ENCODE results near the gene RAD51B. TPM values are rescaled to one million over a fixed set of nuclear protein-coding genes. Genes with fewer than 3 reads are reported as not detected.

Gene RAD51B
- polyA plus RNA-seq, 3 donors: 3.6 to 11.6 (median 9.4) TPM

DNA sequence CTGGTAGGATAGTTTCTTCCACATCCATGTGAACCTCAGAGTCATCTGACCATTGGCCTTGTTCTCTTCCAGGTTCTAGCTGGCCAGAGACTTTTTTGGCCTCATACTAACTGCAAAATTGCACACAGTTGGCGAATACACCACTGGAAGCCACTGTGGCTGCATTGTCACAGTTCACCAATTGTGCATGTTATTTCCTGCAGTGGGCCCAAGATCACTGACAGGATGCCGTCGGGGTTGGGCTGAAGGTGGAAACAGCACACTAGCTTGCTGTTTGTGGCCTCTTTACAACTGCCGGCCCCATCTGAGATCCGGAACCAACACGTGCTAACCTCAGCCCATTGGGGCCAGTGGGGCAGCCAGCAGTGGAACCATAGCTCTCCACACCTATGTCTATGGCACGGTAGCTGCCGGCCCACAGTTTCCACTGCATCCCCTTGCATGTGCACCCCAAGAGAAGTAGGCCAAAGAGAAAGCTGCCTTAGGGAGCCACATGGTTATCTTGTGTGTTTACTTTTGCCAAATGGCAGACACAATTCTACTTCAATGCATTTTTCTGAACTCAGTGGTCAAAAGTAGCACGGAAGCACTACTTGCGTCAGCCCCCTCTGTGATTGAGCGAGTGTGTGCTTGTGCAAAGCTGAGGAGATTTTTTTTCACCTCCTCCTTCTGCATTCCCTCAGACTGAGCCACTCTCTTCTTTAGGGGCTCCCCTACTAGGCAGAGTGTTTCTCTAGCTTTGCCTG is 464.0 kb downstream of the RAD51B start:
- intact Hi-C loops (cut with micrococcal nuclease): no loop called here

DNA sequence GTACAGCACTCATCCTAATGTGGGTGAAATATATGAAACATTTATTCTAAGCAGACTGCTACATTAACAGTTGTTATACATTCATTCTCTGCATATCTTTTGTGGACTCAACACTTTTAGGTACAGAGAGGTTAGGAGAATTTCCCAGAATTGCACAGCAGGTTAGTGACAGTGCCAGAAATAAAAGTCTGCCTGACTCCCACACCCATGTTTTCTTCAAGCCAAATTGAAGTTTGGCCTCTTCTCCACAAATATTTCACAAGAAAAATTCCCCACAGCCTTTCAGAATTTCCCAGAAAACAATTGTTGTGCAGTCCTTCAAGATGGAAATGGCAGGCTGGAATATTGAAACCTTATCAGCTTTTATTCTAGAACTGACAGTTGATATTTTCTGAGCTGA is 464.8 kb downstream of the RAD51B start:
- no peaks in the 10 kb centered on the region for H4K20me1 ChIP-seq (ENCODE audit: insufficient read depth, low read length)
- H2AFZ ChIP-seq (ENCODE audit: insufficient read depth, low read depth, low read length, poor library complexity, severe bottlenecking): no peak overlapping the region
- peaks cover 0 to 5% (median 0%) of the 10 kb centered on the region in 7 donors for H3K9me3 Mint-ChIP-seq
- H3K4me1 Mint-ChIP-seq: peaks cover 51% of the 10 kb centered on the region
- no peak overlapping the region for H3K4me3 Mint-ChIP-seq
- TF ChIP-seq, protein P1, sequence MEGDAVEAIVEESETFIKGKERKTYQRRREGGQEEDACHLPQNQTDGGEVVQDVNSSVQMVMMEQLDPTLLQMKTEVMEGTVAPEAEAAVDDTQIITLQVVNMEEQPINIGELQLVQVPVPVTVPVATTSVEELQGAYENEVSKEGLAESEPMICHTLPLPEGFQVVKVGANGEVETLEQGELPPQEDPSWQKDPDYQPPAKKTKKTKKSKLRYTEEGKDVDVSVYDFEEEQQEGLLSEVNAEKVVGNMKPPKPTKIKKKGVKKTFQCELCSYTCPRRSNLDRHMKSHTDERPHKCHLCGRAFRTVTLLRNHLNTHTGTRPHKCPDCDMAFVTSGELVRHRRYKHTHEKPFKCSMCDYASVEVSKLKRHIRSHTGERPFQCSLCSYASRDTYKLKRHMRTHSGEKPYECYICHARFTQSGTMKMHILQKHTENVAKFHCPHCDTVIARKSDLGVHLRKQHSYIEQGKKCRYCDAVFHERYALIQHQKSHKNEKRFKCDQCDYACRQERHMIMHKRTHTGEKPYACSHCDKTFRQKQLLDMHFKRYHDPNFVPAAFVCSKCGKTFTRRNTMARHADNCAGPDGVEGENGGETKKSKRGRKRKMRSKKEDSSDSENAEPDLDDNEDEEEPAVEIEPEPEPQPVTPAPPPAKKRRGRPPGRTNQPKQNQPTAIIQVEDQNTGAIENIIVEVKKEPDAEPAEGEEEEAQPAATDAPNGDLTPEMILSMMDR (IDR thresholded peaks at IDR 0.05): no peak
- no peak overlapping the region for H3K27ac ChIP-seq (ENCODE audit: low read depth in 1 of 2, low read length in 2 of 2)
- H3K4me1 ChIP-seq (ENCODE audit: control insufficient read depth in 1 of 2, insufficient read depth in 2 of 2, low read length in 2 of 2): peaks cover 45 to 46% of the 10 kb centered on the region in 2 donors
- H3K27ac Mint-ChIP-seq: peak overlapping the region in 1 of 7 donors; percentile 60
- peaks cover 0 to 3% (median 0%) of the 10 kb centered on the region in 3 donors for H3K27me3 Mint-ChIP-seq (ENCODE audit: low read depth in 3 of 3)
- no peak for DNase-seq
- no peaks in the 10 kb centered on the region for H3K79me2 ChIP-seq (ENCODE audit: insufficient read depth, low read length)
- no peaks in the 10 kb centered on the region for H3K36me3 ChIP-seq (replicated peaks in 1 of 2; ENCODE audit: control insufficient read depth in 1 of 2, insufficient read depth in 2 of 2, low read length in 2 of 2)
- no peak overlapping the region for H3K4me3 ChIP-seq (replicated peaks in 1 of 3; ENCODE audit: low read depth in 2 of 3, low read length in 3 of 3)
- H3K27me3 ChIP-seq (ENCODE audit: control insufficient read depth in 2 of 2, insufficient read depth in 2 of 2, low read length in 2 of 2): no peaks in the 10 kb centered on the region
- H3K9me3 ChIP-seq (replicated peaks in 1 of 2; ENCODE audit: control insufficient read depth in 1 of 2, insufficient read depth in 1 of 2, low read length in 2 of 2): no peaks in the 10 kb centered on the region
- H3K4me2 ChIP-seq (replicated peaks; ENCODE audit: extremely low read depth, low read length, poor library complexity, severe bottlenecking): no peak overlapping the region
- H3K9ac ChIP-seq (ENCODE audit: insufficient read depth, low read length, poor library complexity, severe bottlenecking): no peak overlapping the region
- intact Hi-C loops (cut with micrococcal nuclease): no loop called here
- peaks cover 6 to 7% of the 10 kb centered on the region in 2 donors for H3K36me3 Mint-ChIP-seq

More for the DNA sequence above, 464.0 kb downstream of the RAD51B start:
- no peaks in the 10 kb centered on the region for H3K27me3 ChIP-seq (ENCODE audit: control insufficient read depth in 2 of 2, insufficient read depth in 2 of 2, low read length in 2 of 2)
- H3K36me3 Mint-ChIP-seq: peaks cover 6 to 7% of the 10 kb centered on the region in 2 donors
- no peak overlapping the region for H3K4me2 ChIP-seq (replicated peaks; ENCODE audit: extremely low read depth, low read length, poor library complexity, severe bottlenecking)
- H3K9ac ChIP-seq (ENCODE audit: insufficient read depth, low read length, poor library complexity, severe bottlenecking): no peak overlapping the region
- no peaks in the 10 kb centered on the region for H3K79me2 ChIP-seq (ENCODE audit: insufficient read depth, low read length)
- WGBS (ENCODE audit: insufficient coverage): 11% methylated on average over 6 of the region's 11 CpGs
- TF ChIP-seq, protein P1 (IDR thresholded peaks at IDR 0.05): no peak
- no peaks in the 10 kb centered on the region for H4K20me1 ChIP-seq (ENCODE audit: insufficient read depth, low read length)
- H3K9me3 Mint-ChIP-seq: peaks cover 0 to 5% (median 0%) of the 10 kb centered on the region in 7 donors
- peaks cover 0 to 3% (median 0%) of the 10 kb centered on the region in 3 donors for H3K27me3 Mint-ChIP-seq (ENCODE audit: low read depth in 3 of 3)
- H3K9me3 ChIP-seq (replicated peaks in 1 of 2; ENCODE audit: control insufficient read depth in 1 of 2, insufficient read depth in 1 of 2, low read length in 2 of 2): no peaks in the 10 kb centered on the region
- peak overlapping the region in 1 of 2 donors; percentile 59 for H3K4me3 Mint-ChIP-seq
- H3K27ac ChIP-seq (ENCODE audit: low read depth in 1 of 2, low read length in 2 of 2): no peak overlapping the region
- peak in 1 of 3 donors; percentile 14 for DNase-seq
- peak overlapping the region in 2 of 7 donors; percentile 30 to 60 for H3K27ac Mint-ChIP-seq
- H3K4me1 Mint-ChIP-seq: peaks cover 55% of the 10 kb centered on the region
- peak overlapping the region; percentile 57 for H2AFZ ChIP-seq (ENCODE audit: insufficient read depth, low read depth, low read length, poor library complexity, severe bottlenecking)
- no peak overlapping the region for H3K4me3 ChIP-seq (replicated peaks in 1 of 3; ENCODE audit: low read depth in 2 of 3, low read length in 3 of 3)
- H3K4me1 ChIP-seq (ENCODE audit: control insufficient read depth in 1 of 2, insufficient read depth in 2 of 2, low read length in 2 of 2): peaks cover 45 to 46% of the 10 kb centered on the region in 2 donors
- H3K36me3 ChIP-seq (replicated peaks in 1 of 2; ENCODE audit: control insufficient read depth in 1 of 2, insufficient read depth in 2 of 2, low read length in 2 of 2): no peaks in the 10 kb centered on the region
